SK-N-SH treated with all-trans-retinoic acid at 6 μM for 48 hours (cell line): ENCODE data around the gene WDR44.

ENCODE experiments used
- ATAC-seq: fragments of 200-7000 bp; cut with Tn5 transposase; 3 replicates; pipeline ENCODE4 v1.9.1; 2020; ENCODE audit warnings: mild to moderate bottlenecking, moderate library complexity
- ARNTL ChIP-seq: fragments of 450-650 bp; formaldehyde crosslinking; IDR thresholded peaks from 2 replicates; pipeline ENCODE4 v1.5.0; 2020; ENCODE audit warnings: low read depth, mild to moderate bottlenecking, moderate library complexity, borderline replicate concordance
- BACH2 ChIP-seq: fragments of 250-450 bp; sonication (Bioruptor Pico); IDR thresholded peaks from 2 replicates; pipeline ENCODE4 v1.9.0; 2021; ENCODE audit warnings: mild to moderate bottlenecking, borderline replicate concordance
- CREB5 ChIP-seq: fragments of 250-450 bp; sonication (Bioruptor Pico); IDR thresholded peaks from 2 replicates; pipeline ENCODE4 v1.5.1; 2020; ENCODE audit warnings: low read depth, mild to moderate bottlenecking, moderate library complexity
- CSDC2 ChIP-seq: fragments of 250-450 bp; sonication (Bioruptor Pico); IDR thresholded peaks from 2 replicates; pipeline ENCODE4 v1.5.0; 2020; ENCODE audit warnings: mild to moderate bottlenecking, moderate library complexity
- CSRNP3 ChIP-seq: fragments of 250-450 bp; sonication (Bioruptor Pico); IDR thresholded peaks from 2 replicates; pipeline ENCODE4 v1.5.1; 2021; ENCODE audit warnings: mild to moderate bottlenecking, moderate library complexity
- ESRRG ChIP-seq: fragments of 250-450 bp; sonication (Bioruptor Pico); IDR thresholded peaks from 2 replicates; pipeline ENCODE4 v1.6.1; 2021; ENCODE audit warnings: mild to moderate bottlenecking
- GLIS3 ChIP-seq: fragments of 250-450 bp; sonication (Bioruptor Pico); IDR thresholded peaks from 2 replicates; pipeline ENCODE4 v1.5.0; 2020; ENCODE audit warnings: mild to moderate bottlenecking, moderate library complexity
- OSR1 ChIP-seq: fragments of 250-450 bp; sonication (Bioruptor Pico); IDR thresholded peaks from 2 replicates; pipeline ENCODE4 v1.8.0; 2022; ENCODE audit warnings: moderate library complexity, mild to moderate bottlenecking, inconsistent platforms
- PATZ1 ChIP-seq: fragments of 250-450 bp; sonication (Bioruptor Pico); IDR thresholded peaks from 2 replicates; pipeline ENCODE4 v1.8.0; 2020; ENCODE audit warnings: mild to moderate bottlenecking, moderate library complexity, borderline replicate concordance
- POU6F1 ChIP-seq: fragments of 250-450 bp; sonication (Bioruptor Pico); IDR thresholded peaks from 2 replicates; pipeline ENCODE4 v1.8.0; 2021; ENCODE audit warnings: low read depth, mild to moderate bottlenecking, moderate library complexity, borderline replicate concordance
- PPARA ChIP-seq: fragments of 250-450 bp; sonication (Bioruptor Pico); IDR thresholded peaks from 2 replicates; pipeline ENCODE4 v1.5.0; 2020; ENCODE audit warnings: mild to moderate bottlenecking, borderline replicate concordance
- RARB ChIP-seq: fragments of 250-450 bp; sonication (Bioruptor Pico); IDR thresholded peaks from 2 replicates; pipeline ENCODE4 v1.8.0; 2021; ENCODE audit warnings: mild to moderate bottlenecking, moderate library complexity
- SNAI2 ChIP-seq: fragments of 250-450 bp; sonication (Bioruptor Pico); IDR thresholded peaks from 2 replicates; pipeline ENCODE4 v1.5.0; 2020; ENCODE audit warnings: mild to moderate bottlenecking, moderate library complexity
- TCF4 ChIP-seq: fragments of 250-450 bp; sonication (Bioruptor Pico); IDR thresholded peaks from 2 replicates; pipeline ENCODE4 v1.8.0; 2021; ENCODE audit warnings: mild to moderate bottlenecking, moderate library complexity, borderline replicate concordance
- TOX ChIP-seq: fragments of 250-450 bp; sonication (Bioruptor Pico); IDR thresholded peaks from 2 replicates; pipeline ENCODE4 v1.8.0; 2021; ENCODE audit warnings: mild to moderate bottlenecking, moderate library complexity, borderline replicate concordance
- ZC3H10 ChIP-seq: fragments of 250-450 bp; sonication (Bioruptor Pico); IDR thresholded peaks from 2 replicates; pipeline ENCODE4 v1.5.1; 2021; ENCODE audit warnings: mild to moderate bottlenecking, moderate library complexity
- ZFP3 ChIP-seq: fragments of 250-450 bp; sonication (Bioruptor Pico); IDR thresholded peaks from 2 replicates; pipeline ENCODE4 v1.5.0; 2020; ENCODE audit warnings: mild to moderate bottlenecking, moderate library complexity
- ZFP30 ChIP-seq: fragments of 450-650 bp; formaldehyde crosslinking; IDR thresholded peaks from 2 replicates; pipeline ENCODE4 v1.5.0; 2022; ENCODE audit warnings: mild to moderate bottlenecking, moderate library complexity
- ZNF565 ChIP-seq: fragments of 450-650 bp; formaldehyde crosslinking; conservative IDR thresholded peaks from 2 replicates; pipeline ENCODE4 v1.5.0; 2020; ENCODE audit warnings: low read depth, mild to moderate bottlenecking, moderate library complexity
- ZNF8 ChIP-seq: fragments of 450-650 bp; formaldehyde crosslinking; IDR thresholded peaks from 2 replicates; pipeline ENCODE4 v1.5.0; 2020; ENCODE audit warnings: mild to moderate bottlenecking, moderate library complexity

The WDR44 gene

GRCh38 chrX:118324588-118324987, 21.3 kb upstream of the WDR44 start (continued):
- TF ChIP-seq TCF4 (CRISPR knock-in tag) (no peak), RARB (no peak), PPARA (CRISPR knock-in tag) (no peak)
- TF ChIP-seq, all 23 proteins: peak for 0

GRCh38 chrX:118325453-118325852, 20.5 kb upstream of the WDR44 start:
- 0 out of 3 replicates have a peak, but pooled peaks have one; percentile 35 for ATAC-seq
- TF ChIP-seq SNAI2 (CRISPR knock-in tag) = no peak
- no peak for TF ChIP-seq BACH2
- no peak for TF ChIP-seq POU6F1 (CRISPR knock-in tag)
- TF ChIP-seq TOX (CRISPR knock-in tag) = no peak
- no peak for TF ChIP-seq ARNTL (CRISPR knock-in tag)
- TF ChIP-seq OSR1 (CRISPR knock-in tag) = no peak
- TF ChIP-seq CSRNP3 (CRISPR knock-in tag) = no peak
- TF ChIP-seq ZC3H10 = no peak

- ATAC-seq = no peak
- TF ChIP-seq ZNF565 (CRISPR knock-in tag) = no peak
Observed at GRCh38 chrX:118329175-118329574, 16.7 kb upstream of the WDR44 start.

- TF ChIP-seq ZFP3 (CRISPR knock-in tag) (no peak), OSR1 (CRISPR knock-in tag) (no peak), ARNTL (CRISPR knock-in tag) (no peak), ZNF565 (CRISPR knock-in tag) (no peak), PATZ1 (CRISPR knock-in tag) (no peak), TOX (CRISPR knock-in tag) (no peak), CREB5 (CRISPR knock-in tag) (no peak), RARB (no peak), SNAI2 (CRISPR knock-in tag) (no peak), BACH2 (no peak), CSDC2 (CRISPR knock-in tag) (no peak), POU6F1 (CRISPR knock-in tag) (no peak), ESRRG (CRISPR knock-in tag) (no peak), ZFP30 (CRISPR knock-in tag) (no peak), ZNF8 (CRISPR knock-in tag) (no peak), PPARA (CRISPR knock-in tag) (no peak)
- no peak for ATAC-seq
Observed at GRCh38 chrX:118337687-118338086, 8.2 kb upstream of the WDR44 start.

- TF ChIP-seq SNAI2 (CRISPR knock-in tag) = no peak
- no peak for TF ChIP-seq ESRRG (CRISPR knock-in tag)
- no peak for TF ChIP-seq OSR1 (CRISPR knock-in tag)
- TF ChIP-seq GLIS3 (CRISPR knock-in tag) = no peak
- no peak for TF ChIP-seq TCF4 (CRISPR knock-in tag)
- no peak for TF ChIP-seq ZFP3 (CRISPR knock-in tag)
- no peak for TF ChIP-seq ZC3H10
- no peak for TF ChIP-seq ZNF8 (CRISPR knock-in tag)
- no peak for TF ChIP-seq BACH2
- TF ChIP-seq CSRNP3 (CRISPR knock-in tag) = no peak
- no peak for ATAC-seq
Observed at GRCh38 chrX:118338930-118339329, 7.0 kb upstream of the WDR44 start.
